Activated naive CD8-positive, alpha-beta T cell (primary cell): ENCODE data around the gene LHX3.

Experiments
- H3K27ac Mint-ChIP-seq: one replicate; pipeline ENCODE4 v1.8.0; 2021; ENCODE audit warnings: mixed read lengths
- H3K27me3 Mint-ChIP-seq: one replicate; pipeline ENCODE4 v1.8.0; 2021; ENCODE audit warnings: mixed read lengths
- H3K36me3 Mint-ChIP-seq: one replicate; pipeline ENCODE4 v1.8.0; 2021; ENCODE audit warnings: mixed read lengths
- H3K4me1 Mint-ChIP-seq: one replicate; pipeline ENCODE4 v1.8.0; 2021; ENCODE audit warnings: low read depth, mixed read lengths
- H3K4me3 Mint-ChIP-seq: one replicate; pipeline ENCODE4 v1.8.0; 2021; ENCODE audit warnings: mild to moderate bottlenecking, mixed read lengths
- H3K9me3 Mint-ChIP-seq: one replicate; pipeline ENCODE4 v1.8.0; 2021; ENCODE audit warnings: low read depth, mixed read lengths

LHX3 gene

DNA sequence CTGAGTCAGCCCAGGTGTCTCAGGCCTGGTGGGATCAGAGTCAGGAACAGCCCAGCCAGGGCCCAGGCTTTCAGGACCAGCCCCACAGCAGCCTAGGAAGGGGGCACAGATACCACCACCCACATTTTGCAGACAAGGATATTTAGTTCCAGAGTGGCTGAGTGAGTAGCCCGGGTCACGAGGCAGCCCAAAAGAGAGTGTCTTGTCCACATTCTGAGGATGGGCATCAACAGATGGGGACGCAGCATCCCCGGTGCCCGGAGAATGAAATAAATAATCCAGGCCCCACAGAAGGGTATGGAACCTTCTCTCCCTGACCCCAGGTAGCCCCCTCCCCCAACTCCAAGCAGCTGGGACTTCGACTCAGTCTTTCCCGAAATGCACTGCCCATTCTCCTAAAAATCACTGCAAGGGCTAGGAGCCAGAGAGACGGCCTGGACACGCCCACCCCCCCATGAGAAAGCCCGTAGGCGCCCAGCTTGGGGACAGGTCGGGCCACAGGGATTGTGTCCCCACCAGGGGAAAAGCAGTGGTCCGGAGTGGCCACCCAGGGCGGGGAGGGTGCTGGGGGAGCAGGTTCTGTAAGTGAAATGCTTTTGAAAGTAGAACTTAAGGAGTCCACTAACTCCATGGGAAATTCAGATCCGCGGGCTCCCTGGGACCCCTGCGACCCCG lies 6.9 kb downstream of the LHX3 start:
- Mint-ChIP-seq H3K27me3 (peaks cover 13% of the 10 kb centered on the region), H3K36me3 (no peaks in the 10 kb centered on the region), H3K4me1 (peaks cover 6% of the 10 kb centered on the region), H3K4me3 (no peak overlapping the region), H3K9me3 (no peaks in the 10 kb centered on the region), H3K27ac (no peak overlapping the region)

DNA sequence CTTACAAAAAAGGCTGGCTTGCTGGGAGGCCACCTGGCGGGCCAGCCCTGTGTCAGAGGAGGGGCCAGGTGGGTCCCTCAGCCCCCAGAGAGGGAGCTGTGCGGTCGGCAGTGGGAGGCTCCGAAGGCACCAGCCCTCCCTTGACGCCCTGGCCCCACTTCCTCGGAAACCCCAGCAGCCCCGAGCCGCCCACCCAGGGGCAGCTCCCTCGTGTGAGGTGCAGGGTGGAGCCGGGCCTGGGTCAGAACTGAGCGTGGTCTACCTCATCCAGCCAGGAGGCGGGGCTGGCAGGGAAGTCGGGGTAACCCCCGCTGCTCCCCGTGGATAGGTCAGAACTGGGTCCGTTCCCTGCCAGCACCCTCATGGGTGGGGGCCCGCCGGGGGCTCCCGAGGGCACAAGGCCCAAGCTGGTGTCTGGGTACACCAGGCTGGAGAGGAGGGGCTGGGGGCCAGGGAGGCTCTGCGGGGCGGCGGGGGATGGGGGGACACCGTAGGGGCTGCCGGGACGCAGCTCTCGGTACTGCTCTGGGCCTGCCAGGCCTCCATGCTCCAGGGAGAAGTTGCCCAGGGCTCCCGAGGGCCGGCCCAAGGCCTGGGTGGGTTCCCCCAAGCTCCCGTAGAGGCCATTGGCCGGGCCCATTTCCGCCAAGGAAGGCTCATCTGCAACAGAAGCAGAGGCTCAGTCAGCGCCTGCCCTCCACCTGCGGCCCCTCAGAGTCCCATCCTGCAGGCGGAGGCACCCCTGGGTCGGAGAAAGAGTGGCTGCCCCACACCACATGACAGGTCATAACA lies 7.6 kb downstream of the LHX3 start:
- Mint-ChIP-seq H3K27ac (no peak overlapping the region), H3K9me3 (no peaks in the 10 kb centered on the region), H3K36me3 (no peaks in the 10 kb centered on the region), H3K4me3 (no peak overlapping the region), H3K27me3 (peaks cover 13% of the 10 kb centered on the region), H3K4me1 (peaks cover 6% of the 10 kb centered on the region)

DNA sequence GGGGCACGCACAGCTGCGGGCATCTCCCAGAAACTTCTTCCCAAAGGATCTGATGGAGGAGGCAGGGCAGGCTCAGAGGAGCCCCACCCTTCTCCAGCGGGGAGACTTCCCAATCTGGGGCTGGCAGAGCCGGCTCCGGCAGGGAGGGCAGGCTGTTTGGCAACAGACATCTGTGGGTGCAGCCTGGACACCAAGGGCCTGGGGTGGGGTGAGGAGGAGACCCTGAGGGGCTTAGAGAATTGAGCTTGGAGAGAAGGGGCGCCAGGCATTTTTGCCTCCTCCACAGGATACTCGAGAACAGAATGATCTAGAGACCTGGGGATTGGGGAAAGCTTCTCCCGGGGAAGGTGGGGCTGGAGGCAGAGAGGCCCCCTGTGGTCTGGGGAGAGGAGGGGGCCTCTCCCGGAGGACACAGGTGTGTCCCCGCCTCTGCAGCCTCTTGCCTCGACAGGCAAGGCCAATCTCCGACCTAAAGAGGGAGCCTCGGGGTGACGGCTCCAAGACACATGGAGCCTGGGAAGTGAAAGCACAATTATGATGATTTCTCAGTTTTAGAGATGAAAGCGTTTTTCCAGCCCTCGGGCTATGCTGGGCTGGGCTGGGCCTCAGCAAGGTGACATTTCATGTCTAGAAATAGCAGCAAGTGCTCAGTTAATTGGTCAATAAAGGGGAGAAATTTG lies 8.4 kb downstream of the LHX3 start:
- no peaks in the 10 kb centered on the region for H3K36me3 Mint-ChIP-seq
- no peak overlapping the region for H3K4me3 Mint-ChIP-seq
- no peak overlapping the region for H3K27ac Mint-ChIP-seq
- peaks cover 6% of the 10 kb centered on the region for H3K4me1 Mint-ChIP-seq
- H3K9me3 Mint-ChIP-seq, result no peaks in the 10 kb centered on the region
- peaks cover 17% of the 10 kb centered on the region for H3K27me3 Mint-ChIP-seq

DNA sequence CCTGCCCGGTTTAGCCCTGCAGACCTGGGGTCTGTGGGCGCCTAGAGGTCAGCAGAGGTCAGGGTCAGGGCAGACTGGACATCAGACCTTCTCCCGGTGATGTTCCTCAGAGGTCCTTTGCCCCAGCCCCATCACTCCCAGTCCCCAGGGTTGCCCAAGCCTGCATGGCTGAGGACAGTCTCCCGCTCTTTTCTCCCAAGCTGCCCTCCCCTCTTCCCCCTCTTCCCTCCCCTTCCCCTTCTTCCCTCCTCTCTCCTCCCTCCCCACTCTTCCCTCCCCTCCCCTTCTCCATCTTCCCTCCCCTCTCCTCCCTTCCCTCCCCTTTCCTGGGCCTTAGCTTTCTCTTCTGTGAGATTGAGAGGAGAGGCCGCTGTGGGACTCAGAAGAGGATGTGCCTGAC lies 10.4 kb downstream of the LHX3 start:
- Mint-ChIP-seq H3K9me3 (no peaks in the 10 kb centered on the region), H3K4me1 (peaks cover 6% of the 10 kb centered on the region), H3K27me3 (peaks cover 18% of the 10 kb centered on the region), H3K36me3 (no peaks in the 10 kb centered on the region), H3K27ac (no peak overlapping the region), H3K4me3 (no peak overlapping the region)

DNA sequence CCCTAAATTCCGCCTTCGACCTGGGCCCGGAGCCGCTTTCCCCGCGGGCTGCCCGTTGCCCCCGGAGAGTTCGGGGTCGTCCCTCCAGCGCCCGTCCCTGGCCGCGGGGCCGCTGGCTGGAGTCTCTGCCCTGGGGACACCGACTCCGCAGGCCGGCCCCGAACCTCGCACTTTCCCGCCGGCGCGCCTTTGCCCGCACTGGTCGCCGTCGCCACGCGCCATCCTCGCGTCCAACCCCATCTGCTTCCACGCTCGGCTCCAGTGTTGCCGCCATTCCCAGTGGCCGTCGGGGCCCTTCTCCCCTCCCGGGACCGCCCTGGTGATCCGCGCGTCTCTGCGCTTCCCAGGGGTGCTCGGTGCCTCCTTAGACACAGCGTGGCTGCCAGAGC lies 11.0 kb downstream of the LHX3 start:
- Mint-ChIP-seq H3K27ac (no peak overlapping the region), H3K4me3 (no peak overlapping the region), H3K9me3 (no peaks in the 10 kb centered on the region), H3K4me1 (peaks cover 6% of the 10 kb centered on the region), H3K27me3 (peaks cover 18% of the 10 kb centered on the region), H3K36me3 (no peaks in the 10 kb centered on the region)

DNA sequence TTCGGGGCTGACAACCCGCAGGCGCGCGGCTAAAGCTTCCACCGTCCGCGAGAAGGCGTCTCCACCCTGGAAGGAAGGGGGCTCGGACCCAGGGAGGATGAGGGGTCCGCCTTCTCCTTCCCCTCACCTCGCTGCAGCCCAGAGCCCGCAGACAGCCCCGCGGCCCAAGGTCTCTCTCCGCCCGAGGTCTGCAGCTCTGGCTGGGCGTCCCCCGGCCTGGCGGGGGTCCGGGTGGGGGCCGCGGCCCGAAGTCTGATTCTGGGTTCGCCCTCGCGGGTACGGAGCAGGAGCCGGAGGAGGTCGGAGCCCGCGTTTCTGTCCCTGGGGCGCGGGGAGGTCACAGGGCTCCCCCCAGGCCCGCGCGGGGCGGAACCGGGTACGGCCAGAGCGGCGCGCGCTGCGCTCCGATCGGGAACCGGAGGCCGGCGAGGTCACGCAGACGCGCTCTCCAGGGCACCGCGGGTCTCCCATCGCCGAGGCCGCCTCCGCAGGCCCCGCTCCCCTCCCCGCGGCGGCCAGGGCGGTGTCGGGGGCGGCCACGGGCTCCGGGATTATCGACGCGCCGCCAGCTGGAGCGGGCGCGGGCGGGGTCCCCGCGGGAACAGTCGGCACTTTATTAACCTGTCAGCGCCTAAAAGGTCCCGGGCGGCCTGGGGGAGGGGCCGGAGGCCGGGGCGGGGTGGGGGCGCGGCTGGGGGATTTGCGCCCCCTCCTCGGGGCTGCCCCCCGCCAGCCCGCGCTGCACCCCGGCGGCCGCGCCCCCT lies 11.6 kb downstream of the LHX3 start:
- Mint-ChIP-seq H3K27ac (no peak overlapping the region), H3K36me3 (no peaks in the 10 kb centered on the region), H3K4me3 (no peak overlapping the region), H3K27me3 (peaks cover 18% of the 10 kb centered on the region), H3K4me1 (peaks cover 6% of the 10 kb centered on the region), H3K9me3 (no peaks in the 10 kb centered on the region)

DNA sequence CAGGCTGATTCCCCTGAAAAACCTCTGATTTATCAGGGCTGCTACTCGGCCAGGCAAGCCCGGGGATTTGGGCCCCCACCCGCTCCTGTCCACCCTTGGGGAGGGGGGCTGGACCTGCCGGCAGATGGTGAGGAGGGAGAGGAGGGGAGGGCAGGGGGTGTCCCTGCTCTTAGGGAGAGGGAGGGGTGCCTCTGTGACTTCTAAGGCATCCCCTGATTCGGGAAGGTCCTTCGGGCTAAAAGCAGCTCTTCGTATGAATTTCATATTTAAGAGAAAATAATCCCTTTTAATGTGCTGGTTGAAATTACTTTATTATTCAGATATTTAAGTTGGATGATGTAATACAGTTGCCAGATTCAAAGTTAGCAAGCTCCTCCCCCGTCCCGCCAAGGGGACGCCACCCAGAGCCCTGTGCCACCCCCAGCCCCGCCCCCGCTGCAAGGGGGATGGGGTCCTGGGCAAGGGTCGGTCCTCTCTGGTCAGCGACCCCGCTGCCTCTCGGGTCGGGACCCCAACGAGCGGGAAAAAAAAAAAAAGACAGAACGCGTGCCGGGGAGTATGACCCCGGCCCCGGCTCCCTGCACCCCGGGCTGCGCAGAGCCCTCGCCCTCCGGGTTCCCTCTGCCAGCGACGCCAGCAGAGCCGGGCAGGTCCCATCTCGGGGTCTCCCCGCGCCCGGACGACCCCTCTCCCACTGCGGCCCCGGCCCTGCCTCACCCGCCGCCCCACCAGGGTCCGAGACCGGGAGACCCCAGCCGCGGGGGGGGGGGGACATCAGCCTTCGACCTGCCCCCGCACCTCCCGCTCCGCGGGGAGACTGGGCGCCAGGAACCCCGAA lies 12.4 kb downstream of the LHX3 start:
- H3K36me3 Mint-ChIP-seq, result no peaks in the 10 kb centered on the region
- peaks cover 6% of the 10 kb centered on the region for H3K4me1 Mint-ChIP-seq
- no peaks in the 10 kb centered on the region for H3K9me3 Mint-ChIP-seq
- peaks cover 17% of the 10 kb centered on the region for H3K27me3 Mint-ChIP-seq
- no peak overlapping the region for H3K4me3 Mint-ChIP-seq
- no peak overlapping the region for H3K27ac Mint-ChIP-seq

DNA sequence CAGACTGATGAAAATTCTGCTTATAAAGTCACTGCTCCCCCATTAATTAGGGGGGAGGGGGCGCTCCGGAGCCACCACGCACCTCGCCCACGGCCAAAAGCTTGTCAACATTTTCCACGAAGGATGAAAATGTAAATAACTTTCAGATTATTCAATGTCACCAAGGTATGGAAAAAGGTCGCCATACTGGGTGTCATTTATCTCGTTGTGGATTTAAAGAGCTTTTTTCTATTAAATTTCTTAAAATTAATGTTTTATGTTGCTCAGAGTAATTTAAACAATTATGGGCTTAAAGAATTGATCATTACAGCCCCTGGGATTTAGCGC lies 13.0 kb downstream of the LHX3 start:
- H3K27me3 Mint-ChIP-seq, result peaks cover 18% of the 10 kb centered on the region
- H3K4me1 Mint-ChIP-seq, result peaks cover 6% of the 10 kb centered on the region
- H3K27ac Mint-ChIP-seq, result no peak overlapping the region
- no peaks in the 10 kb centered on the region for H3K9me3 Mint-ChIP-seq
- no peaks in the 10 kb centered on the region for H3K36me3 Mint-ChIP-seq
- H3K4me3 Mint-ChIP-seq, result no peak overlapping the region

DNA sequence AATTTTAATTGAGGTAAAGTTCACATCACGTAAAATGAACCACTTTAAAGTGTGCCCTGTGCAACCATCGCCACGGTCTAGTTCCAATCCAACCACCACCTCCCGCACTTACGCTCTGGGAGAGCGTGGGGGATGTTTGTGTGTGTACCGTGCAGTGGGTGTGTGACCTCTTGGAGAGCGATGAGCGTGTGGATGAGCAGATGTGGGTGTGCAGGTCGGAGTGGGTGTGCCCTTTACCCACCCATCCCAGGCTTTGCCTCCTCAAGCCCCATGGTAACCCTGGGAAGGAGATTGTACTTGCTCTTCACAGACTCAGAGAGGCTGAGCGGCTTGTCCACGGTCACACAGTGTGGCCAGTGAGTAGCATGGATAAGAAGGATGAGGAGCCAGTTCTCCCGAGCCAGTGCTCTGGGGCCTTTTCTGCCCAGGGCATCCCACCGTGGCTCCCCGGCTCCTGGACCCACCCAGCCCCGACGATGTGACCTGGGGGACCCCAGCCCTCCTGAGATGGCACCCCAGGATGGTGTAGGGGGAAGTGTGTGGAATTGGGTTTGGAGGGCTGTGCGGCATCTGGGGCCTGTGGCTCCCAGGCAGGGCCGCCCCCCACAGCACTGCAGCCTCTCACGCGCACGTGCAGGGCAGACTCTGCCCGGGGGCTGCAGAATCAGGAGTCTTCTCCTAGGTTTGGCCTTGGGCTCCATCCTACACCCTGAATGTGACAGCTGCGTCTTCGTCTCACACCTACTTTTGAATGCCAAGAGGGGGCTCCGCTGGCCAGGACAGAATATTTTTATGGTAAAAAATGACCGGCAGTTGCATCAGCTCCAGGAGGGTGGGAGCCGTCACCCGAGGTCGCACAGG lies 13.6 kb downstream of the LHX3 start:
- H3K9me3 Mint-ChIP-seq, result no peaks in the 10 kb centered on the region
- H3K36me3 Mint-ChIP-seq, result no peaks in the 10 kb centered on the region
- H3K27ac Mint-ChIP-seq, result no peak overlapping the region
- peaks cover 3% of the 10 kb centered on the region for H3K4me1 Mint-ChIP-seq
- no peak overlapping the region for H3K4me3 Mint-ChIP-seq
- H3K27me3 Mint-ChIP-seq, result peaks cover 15% of the 10 kb centered on the region

DNA sequence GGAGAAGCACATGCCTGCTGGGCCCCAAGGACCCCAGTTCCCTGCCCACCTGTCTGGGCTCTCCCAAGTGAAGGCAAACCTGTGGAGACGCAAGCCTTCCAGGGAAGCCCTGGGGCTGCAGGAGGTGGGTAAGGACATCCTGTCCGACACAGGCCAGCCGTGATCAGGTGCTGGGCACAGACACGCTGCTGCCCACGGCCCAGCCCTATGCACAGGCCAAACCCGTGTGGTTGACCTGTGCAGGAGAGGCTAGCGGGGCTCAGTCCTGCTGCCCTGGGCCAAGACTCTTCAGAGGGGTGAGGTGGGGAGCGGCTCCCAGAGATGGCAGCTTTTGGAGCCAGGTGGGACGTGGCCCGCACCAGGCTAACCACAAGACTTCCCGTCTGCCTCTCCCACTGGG lies 14.3 kb downstream of the LHX3 start:
- H3K36me3 Mint-ChIP-seq, result no peaks in the 10 kb centered on the region
- H3K27me3 Mint-ChIP-seq, result peaks cover 10% of the 10 kb centered on the region
- no peak overlapping the region for H3K27ac Mint-ChIP-seq
- no peaks in the 10 kb centered on the region for H3K9me3 Mint-ChIP-seq
- no peaks in the 10 kb centered on the region for H3K4me1 Mint-ChIP-seq
- no peak overlapping the region for H3K4me3 Mint-ChIP-seq

DNA sequence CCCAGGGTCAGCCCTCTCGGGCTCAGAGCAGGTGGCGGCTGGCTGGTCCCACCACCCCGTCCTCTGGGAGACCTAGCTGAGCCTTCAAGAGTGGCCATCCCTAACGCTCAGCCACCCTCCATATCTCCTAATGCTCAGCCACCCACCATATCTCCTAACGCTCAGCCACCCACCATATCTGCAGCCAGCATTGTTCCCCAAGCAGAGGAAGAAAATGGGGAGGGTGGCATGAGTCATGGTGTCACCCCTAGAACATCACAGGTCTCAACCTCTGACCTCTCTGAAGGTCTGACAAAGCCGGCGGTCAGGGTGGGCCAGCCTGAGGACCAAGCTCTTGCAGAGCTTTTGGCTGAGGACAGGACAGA lies 14.7 kb downstream of the LHX3 start:
- Mint-ChIP-seq H3K4me3 (no peak overlapping the region), H3K9me3 (no peaks in the 10 kb centered on the region), H3K36me3 (no peaks in the 10 kb centered on the region), H3K27ac (no peak overlapping the region), H3K4me1 (no peaks in the 10 kb centered on the region), H3K27me3 (peaks cover 10% of the 10 kb centered on the region)

DNA sequence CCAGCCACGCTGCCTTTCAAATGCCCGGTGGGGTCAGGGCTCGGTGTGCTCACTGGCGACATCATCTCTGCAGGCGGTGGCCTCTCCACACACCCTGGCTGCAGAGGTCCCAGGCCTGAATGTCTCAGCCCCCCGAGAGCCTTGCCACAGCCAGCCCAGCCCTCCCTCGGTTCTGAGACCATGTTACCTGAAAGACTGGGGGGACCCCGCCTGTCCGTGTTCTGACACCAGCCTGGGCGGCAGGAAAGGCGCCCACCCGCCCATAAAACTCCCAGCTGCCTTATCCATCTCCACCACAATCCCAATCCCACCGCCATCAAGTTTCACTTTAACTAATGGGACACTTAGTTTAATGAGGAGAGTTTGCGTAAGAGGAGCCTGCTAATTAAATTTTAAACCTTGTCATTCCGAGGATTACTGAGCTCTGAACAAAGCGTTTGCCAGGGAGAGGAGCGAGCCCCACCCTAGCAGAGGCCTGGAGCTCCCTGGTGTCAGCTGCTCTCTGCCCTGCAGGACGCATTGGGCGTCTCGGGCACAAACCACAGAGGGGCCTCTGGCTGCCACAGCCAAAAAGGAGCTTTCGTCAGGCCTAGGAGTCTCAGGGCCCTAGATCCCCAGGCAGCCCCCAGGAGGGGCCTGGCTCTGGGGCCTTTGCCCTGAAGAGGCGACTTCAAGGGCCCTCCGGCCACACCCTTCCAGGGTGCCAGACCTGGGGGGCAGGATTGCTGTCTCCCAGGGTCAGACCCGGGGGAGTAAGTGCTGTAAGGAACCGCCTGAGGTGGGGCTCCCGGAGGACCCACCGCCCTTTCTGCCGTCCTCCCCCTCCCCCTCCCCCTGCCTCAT lies 15.3 kb downstream of the LHX3 start:
- Mint-ChIP-seq H3K27ac (no peak overlapping the region), H3K27me3 (peaks cover 12% of the 10 kb centered on the region), H3K36me3 (no peaks in the 10 kb centered on the region), H3K4me3 (no peak overlapping the region), H3K9me3 (no peaks in the 10 kb centered on the region), H3K4me1 (no peaks in the 10 kb centered on the region)
